Measurements from ENCODE around the gene WNT4. TPM values are rescaled to one million over a fixed set of nuclear protein-coding genes. Genes with fewer than 3 reads are reported as not detected.

Gene WNT4
- total RNA-seq, 1 experiment from 2014 or later = 0.92 TPM

DNA sequence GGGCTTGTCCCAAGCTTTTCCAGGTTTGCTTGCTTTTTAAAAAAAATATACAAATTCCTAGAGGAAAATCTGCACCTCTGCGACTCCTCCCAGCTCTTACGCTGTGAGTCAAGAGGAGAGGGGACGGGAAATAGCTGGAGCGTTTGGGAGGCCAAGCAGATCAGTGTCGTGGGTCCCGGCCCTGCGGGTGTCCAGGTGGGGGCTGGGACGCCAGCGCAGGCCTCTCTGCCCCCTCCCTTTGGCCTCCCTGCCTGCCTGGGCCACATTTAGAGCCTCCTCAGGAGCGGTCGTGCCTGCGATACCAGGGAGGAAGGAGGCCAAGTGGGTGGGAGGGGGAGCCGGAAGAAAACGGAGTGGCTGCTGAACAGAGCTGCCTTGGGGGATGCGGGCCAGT lies 9.0 kb downstream of the WNT4 start:
- CTCF ChIA-PET = interaction anchor here (0.6 kb wide), 1 partner anchor 289 kb away, joined by 3 read pairs; no protein-coding TSS in a partner anchor
- intact Hi-C loops (cut with micrococcal nuclease; ENCODE audit: unreplicated experiment) (loop anchor here (2.0 to 10.0 kb wide), 2 partner anchors 141 to 283 kb away; no protein-coding TSS in a partner anchor), in situ Hi-C loops (cut with HindIII; ENCODE audit: low pct_unique_long_range_greater_than_20kb, low sequenced_read_pairs) (no loop called here)
- H3K27ac ChIP-seq (ENCODE audit: low read length) = no peak overlapping the region
- POLR2A ChIA-PET = interaction anchor here (0.7 kb wide), 1 partner anchor 62 kb away, joined by 3 read pairs; no protein-coding TSS in a partner anchor
- TF ChIP-seq REST (IDR thresholded peaks at IDR 0.05; ENCODE audit: insufficient read depth in 1 of 2, low read depth in 2 of 2, low read length in 1 of 2) (no peak), SIN3A (IDR thresholded peaks at IDR 0.05; ENCODE audit: borderline replicate concordance, insufficient read depth, low read depth, low read length) (no peak), CTCF (IDR thresholded peaks at IDR 0.05) (no peak), POLR2AphosphoS5 (IDR thresholded peaks at IDR 0.05; ENCODE audit: low read depth, low read length) (no peak)
- H3K27me3 ChIP-seq (ENCODE audit: control insufficient read depth, insufficient read depth, low read length) = no peaks in the 10 kb centered on the region
- no peak overlapping the region for H3K4me3 ChIP-seq (ENCODE audit: low read depth in 2 of 2, low read length in 2 of 2)
- H3K4me1 ChIP-seq (ENCODE audit: control insufficient read depth, insufficient read depth, low read length) = peaks cover 38% of the 10 kb centered on the region
- ATAC-seq (no peak), DNase-seq (ENCODE audit: low read depth, low spot score) (no peak)
- H3K9me3 ChIP-seq (ENCODE audit: control insufficient read depth, insufficient read depth, low read depth, low read length) = no peaks in the 10 kb centered on the region
- H3K36me3 ChIP-seq (ENCODE audit: control insufficient read depth, insufficient read depth, low read length) = no peaks in the 10 kb centered on the region
- BruUV-seq (replicated peaks) = no TSS peak

- ATAC-seq (peak; percentile 18), DNase-seq (ENCODE audit: low read depth, low spot score) (no peak)
- no peaks in the 10 kb centered on the region for H3K9me3 ChIP-seq (ENCODE audit: control insufficient read depth, insufficient read depth, low read depth, low read length)
- no peak overlapping the region for H3K4me3 ChIP-seq (ENCODE audit: low read depth in 2 of 2, low read length in 2 of 2)
- TF ChIP-seq TCF7L2 (IDR thresholded peaks at IDR 0.05; ENCODE audit: low read depth, low read length) = no peak
- no peak for TF ChIP-seq SIN3A (IDR thresholded peaks at IDR 0.05; ENCODE audit: borderline replicate concordance, insufficient read depth, low read depth, low read length)
- TF ChIP-seq POLR2AphosphoS5 (IDR thresholded peaks at IDR 0.05; ENCODE audit: low read depth, low read length) = no peak
- TF ChIP-seq CTCF (IDR thresholded peaks at IDR 0.05) = no peak
- no peak for TF ChIP-seq REST (IDR thresholded peaks at IDR 0.05; ENCODE audit: insufficient read depth in 1 of 2, low read depth in 2 of 2, low read length in 1 of 2)
- no peak overlapping the region for H3K27ac ChIP-seq (ENCODE audit: low read length)
- no peaks in the 10 kb centered on the region for H3K27me3 ChIP-seq (ENCODE audit: control insufficient read depth, insufficient read depth, low read length)
- H3K4me1 ChIP-seq (ENCODE audit: control insufficient read depth, insufficient read depth, low read length) = peaks cover 38% of the 10 kb centered on the region
- BruUV-seq (replicated peaks) = no TSS peak
- H3K36me3 ChIP-seq (ENCODE audit: control insufficient read depth, insufficient read depth, low read length) = no peaks in the 10 kb centered on the region
- ChIA-PET POLR2A (interaction anchor here (0.7 kb wide), 1 partner anchor 61 kb away, joined by 3 read pairs; no protein-coding TSS in a partner anchor), CTCF (interaction anchor here (0.6 kb wide), 1 partner anchor 289 kb away, joined by 3 read pairs; no protein-coding TSS in a partner anchor)
- in situ Hi-C loops (cut with HindIII; ENCODE audit: low pct_unique_long_range_greater_than_20kb, low sequenced_read_pairs) = no loop called here
- intact Hi-C loops (cut with micrococcal nuclease; ENCODE audit: unreplicated experiment) = loop anchor here (2.0 to 10.0 kb wide), 2 partner anchors 141 to 283 kb away; no protein-coding TSS in a partner anchor
Observed at GRCh38 chr1:22133247-22133930, 9.5 kb downstream of the WNT4 start.
